Measurements from ENCODE around the gene SLC6A15.
A peak's percentile ranks its signal among the peaks of the same experiment; 100 is the strongest.

SLC6A15 gene

DNA sequence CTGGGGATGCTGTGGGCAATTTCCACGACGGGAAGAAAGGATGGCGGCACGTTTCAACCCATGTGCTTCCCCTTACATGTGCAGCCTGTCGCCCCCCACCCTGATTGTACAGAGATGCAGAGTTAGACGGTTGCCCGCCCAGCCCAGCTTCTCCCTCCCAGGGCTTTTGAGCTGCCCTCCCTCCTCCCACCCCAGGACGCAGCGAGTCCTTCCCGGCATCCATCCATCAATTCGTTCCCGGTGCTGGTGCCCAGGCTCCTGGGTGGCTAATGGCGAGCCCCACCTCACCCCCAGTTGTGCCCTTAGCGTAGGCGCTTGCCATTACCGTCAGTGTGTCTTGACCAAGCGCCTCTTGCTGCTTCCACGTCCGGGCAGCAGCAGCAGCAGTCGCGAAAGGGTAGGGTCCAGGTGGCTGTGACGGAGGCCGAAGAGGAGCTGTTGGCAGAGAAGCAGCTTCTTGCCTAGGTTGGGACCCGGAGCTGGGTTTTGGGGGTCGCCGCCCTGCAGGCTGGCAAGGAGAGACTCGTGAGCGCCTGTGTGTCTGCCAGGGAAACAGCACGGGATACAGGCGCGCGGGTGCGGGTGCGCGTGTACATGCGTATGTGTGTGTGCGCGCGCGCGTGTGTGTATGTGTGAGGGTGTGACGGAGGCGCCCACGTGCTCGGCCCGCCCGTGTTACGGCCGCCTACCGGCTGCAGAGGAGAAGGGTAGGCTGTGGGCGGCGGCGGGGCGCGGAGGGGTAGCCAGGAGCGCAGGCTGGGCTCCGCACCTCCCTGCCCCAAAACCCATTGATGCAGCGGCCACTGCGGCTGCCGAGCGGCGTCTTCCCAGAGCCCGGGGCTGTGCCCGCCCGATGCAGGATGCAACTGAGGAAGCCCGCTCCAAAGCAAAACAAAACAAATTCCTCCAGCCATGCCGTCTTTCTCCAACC is at the start of gene SLC6A15:
Gene SLC6A15 (minus strand): TSS at position 602 of the 931 bp plus-strand sequence. CDS start 20,679 bp downstream, outside the sequence.
- peak; percentile 25 to 53 for DNase-seq

- no peak for DNase-seq
Observed at GRCh38 chr12:84960918-84961317, 48.3 kb upstream of the SLC6A15 start.

DNA sequence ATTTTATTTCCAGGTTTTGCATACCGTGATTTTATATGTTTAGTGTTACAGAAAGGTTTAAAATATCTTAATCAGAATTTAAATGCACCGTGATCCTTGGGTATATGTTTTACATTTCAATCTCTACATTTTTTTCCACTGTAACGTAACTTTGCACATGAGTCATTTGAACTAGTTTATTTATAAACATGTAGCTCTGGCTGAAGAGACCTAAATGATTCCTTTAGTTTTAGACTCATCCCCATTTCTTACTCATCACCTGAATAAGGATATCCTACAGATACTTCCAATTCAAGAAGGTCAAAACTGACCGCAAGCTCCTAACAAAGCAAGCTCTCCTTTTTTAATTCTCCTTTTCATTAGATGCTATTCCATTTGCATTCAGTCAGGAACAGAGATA is 42.7 kb upstream of the SLC6A15 start:
- DNase-seq = no peak

DNA sequence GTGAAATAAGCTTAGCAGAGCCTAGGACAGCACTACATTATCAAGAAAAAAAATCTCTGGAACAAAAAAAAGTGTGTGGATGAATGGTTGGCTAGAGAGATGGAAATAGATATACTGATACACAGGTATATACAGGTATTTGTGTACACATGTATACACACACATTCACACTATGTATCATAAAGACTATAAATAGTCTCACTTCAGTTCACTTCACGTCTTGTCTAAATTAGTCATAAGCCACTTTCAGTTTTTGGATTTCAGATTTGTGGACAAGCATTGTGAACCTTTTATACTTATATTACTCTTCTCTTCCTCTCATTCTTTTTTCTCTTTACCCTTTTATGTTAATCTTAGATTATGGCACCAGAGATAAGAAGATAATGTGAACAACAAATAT is 41.8 kb upstream of the SLC6A15 start:
- DNase-seq = no peak

GRCh38 chr12:84950971-84951546 is 38.5 kb upstream of the SLC6A15 start:
- DNase-seq = no peak

DNA sequence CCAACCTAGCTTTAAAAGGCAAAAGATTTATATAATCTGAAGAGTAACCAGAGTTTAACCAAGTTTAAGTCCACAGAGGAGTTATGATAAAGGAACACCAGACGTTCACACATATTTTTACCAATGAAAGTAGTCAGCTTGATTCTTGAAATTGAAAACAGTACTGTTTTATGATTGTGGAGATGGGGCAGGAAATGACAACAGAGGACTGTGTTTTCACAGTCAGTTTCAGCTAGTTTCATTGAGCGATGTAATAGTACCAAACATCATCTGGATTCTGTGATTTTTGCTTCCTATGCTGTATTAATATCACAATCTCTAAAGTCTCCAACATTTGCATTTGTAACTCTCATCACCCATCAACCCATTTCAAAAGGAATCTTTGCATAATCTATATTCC is 34.2 kb upstream of the SLC6A15 start:
- no peak for DNase-seq

DNA sequence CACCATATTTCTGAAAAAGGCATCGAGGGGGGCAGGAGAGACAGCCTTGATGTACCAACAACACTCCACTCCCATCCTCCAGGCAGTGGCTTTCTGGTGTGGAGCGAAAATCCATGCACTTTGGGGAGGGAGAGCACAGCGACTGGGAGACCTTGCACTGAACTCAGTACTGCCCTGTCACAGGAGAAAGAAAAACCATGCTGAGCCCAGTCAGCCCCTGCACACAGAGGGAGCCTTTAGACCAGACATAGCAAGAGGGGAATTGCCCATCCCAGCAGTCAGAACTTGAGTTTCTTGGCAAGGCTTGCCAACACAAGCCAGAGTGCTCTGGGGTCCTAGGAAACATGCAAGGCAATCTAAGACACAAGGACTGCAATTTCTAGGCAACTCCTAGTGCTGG is 24.8 kb upstream of the SLC6A15 start:
- DNase-seq = no peak

DNA sequence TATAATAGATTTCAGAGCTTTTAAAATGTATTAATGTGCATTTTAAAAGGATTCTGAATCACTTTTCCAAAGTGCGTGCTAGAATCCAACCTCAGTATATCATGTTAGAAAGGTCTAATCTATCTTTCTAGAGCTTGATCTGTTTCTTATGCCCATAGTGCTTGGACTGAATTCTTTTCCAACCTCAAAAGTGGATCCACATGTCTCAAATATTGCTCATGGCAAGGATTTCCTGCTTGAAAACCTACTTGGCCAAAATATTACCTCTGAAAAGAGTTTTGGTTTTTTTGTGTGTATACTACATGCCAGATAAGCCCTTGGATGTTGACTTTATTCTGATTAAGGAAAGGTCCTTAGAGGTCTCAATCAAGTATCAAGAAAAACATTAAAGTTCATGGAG is 16.9 kb upstream of the SLC6A15 start:
- DNase-seq = no peak

DNA sequence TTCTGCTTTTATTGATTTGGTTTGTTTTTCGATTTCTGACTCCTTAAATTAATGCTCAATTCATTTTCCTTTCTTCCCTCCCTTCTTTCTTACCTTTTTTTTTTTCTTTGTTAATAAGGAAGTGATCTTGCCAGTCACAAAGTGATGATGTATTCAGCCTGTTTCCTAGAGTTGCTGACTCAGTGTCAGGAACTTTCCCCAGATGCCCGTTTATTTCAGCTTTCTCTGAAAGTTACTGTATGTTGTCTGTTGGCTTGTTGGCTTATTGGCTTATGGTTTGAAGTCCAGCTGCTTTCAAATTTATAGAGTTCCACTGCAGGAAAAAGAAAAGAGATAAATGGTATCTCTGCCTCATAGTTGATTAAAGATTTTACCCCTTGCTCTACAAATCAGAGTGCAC is 12.4 kb upstream of the SLC6A15 start:
- no peak for DNase-seq

DNA sequence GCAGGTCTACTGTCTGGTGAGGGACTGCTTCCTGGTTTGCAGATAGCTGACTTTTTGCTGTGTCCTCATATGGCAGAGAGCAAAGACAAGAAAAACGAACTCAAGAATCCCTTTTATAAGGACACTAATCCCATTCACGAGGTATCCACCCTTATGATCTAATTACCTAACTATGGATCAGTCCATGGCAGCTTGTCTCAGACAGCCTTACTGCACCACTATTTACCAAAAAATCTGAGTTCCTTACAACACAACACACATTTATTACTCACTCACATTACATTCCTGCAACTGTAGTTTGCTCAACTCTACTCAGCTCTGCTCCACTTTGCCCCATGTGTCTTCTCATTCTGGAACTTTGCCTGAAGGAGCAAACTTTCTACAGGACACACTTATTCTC is 10.1 kb upstream of the SLC6A15 start:
- no peak for DNase-seq

DNA sequence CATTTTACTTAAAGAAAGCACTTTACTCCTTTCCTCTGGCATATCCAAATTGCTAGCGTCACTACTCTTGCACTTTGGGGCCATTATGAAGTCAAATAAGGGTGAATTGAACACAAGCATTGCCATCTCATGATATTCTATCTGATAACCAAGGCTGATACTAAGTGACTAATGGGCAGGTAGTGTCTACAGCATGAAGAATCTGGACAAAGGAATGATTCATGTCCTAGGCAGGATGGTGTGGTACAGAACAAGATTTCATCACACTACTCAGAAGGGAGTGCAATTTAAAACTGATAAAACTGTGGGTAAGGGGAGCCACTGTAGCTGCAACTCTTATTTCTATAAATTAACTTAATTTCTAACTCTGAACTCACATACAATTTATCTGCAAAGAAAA is 7.7 kb upstream of the SLC6A15 start:
- DNase-seq = no peak

- DNase-seq = no peak
Observed at GRCh38 chr12:84919271-84919670, 6.7 kb upstream of the SLC6A15 start.

DNA sequence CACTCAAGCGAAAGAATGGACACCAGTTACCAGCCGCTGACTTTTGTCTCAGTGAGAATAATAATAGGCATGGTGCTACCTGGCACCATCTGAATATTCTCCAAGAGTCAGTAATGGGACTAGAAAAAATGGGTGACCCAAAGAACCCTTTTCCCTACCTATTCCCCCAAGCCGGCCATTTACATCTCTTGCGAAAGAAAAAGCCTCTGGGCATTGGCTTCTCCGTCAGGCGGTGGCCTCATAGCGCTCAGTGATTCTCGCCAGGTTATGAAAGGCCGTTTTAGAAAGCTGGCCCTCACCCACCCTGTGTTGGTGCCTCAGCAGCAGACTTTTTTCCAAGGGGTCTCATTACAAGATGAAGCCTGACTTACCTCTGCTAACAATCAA is 523 bp upstream of the SLC6A15 start:
- no peak for DNase-seq

GRCh38 chr12:84911271-84912197 is 1.1 kb downstream of the SLC6A15 start:
- peak; percentile 20 to 77 for DNase-seq

- DNase-seq = no peak
Observed at GRCh38 chr12:84910549-84911241, 1.9 kb downstream of the SLC6A15 start.

DNA sequence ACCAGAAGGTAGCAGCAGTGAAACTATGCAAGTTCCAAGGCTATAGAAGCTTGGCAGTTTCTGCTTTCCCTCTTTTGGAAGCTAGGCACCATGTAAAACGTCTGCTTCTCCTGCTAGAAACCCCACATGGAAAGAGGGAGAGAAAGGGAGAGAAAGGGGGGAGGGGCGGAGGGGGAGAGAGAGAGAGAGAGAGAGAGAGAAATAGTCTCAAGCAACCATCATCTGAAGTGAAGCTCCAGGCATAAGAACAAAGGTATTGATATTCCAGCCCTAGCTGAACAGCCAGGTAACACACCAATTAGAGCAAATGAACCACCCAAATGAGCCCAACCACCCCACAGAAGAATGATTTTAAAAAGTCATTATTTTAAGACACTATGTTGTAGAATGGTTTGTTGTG is 8.5 kb downstream of the SLC6A15 start:
- DNase-seq = no peak

GRCh38 chr12:84891106-84891838 is 21.3 kb downstream of the SLC6A15 start:
- DNase-seq = no peak

DNA sequence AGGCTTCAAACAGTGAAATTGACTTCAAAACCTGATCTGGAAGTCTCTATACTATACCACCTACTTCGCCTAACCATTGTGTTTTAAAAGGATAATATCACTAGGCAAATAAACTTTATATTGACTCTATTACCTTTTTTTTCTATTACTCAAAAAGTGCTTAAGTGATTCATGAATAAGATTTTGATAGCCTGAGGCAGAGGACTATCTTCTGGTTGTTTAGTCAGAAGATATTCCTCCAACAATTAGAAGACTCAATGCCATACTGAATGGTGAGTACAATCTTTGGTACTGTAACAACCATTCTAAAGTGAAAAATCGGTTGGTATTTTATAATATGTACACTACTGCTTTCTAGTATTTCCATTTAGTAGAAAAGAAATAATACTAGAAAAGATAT is 22.8 kb downstream of the SLC6A15 start:
- DNase-seq = no peak

DNA sequence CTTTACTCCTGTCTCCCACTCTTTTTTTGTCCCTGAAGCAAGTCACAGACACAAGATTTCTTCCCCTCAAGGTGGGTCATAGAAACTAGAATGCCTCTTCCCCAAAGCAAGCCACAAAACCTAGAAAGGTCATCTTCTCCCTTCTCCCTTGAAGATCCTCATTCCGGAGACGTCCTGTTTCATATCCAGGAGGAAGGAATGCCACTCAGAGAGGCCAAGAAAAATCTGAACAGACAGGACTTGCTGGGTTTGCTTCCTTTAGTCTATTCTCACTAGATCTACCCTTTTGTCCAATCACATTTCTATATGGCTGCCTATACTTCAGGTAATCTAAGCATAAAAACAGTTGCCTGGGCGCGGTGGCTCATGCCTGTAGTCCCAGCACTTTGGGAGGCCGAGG is 23.7 kb downstream of the SLC6A15 start:
- DNase-seq = no peak

GRCh38 chr12:84877340-84877739 is 35.3 kb downstream of the SLC6A15 start:
- DNase-seq = no peak

DNA sequence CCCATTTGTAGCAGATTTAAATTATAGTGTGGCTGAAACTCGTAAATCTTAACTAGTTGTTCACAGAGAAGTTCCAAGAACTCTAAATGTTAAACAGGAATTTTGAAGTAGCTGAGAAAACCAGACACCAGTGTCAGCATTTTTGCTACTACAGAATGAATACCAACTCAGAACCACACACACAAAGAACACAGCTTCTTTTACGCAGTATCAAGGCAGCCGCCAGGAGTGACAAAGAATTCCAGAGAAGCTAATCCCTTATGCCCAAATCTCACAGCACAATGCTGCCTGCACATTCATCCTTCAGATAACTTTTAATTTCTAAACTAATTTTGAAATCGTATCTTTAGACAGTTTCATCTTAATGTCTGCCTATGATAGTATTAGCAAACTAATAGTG is 37.4 kb downstream of the SLC6A15 start:
- no peak for DNase-seq

- no peak for DNase-seq
Observed at GRCh38 chr12:84874825-84875139, 37.8 kb downstream of the SLC6A15 start.
